SH-SY5Y (cell line): Measurements from ENCODE around the gene FMN2.

Experiments used
- GATA2 ChIP-seq: IDR thresholded peaks from 2 replicates; pipeline ENCODE4 v1.6.1; 2011; ENCODE audit warnings: mild to moderate bottlenecking, low read depth, low read length
- GATA3 ChIP-seq: IDR thresholded peaks from 2 replicates; pipeline ENCODE4 v1.6.1; 2011; ENCODE audit warnings: low read depth, mild to moderate bottlenecking, low read length, moderate library complexity

DNA sequence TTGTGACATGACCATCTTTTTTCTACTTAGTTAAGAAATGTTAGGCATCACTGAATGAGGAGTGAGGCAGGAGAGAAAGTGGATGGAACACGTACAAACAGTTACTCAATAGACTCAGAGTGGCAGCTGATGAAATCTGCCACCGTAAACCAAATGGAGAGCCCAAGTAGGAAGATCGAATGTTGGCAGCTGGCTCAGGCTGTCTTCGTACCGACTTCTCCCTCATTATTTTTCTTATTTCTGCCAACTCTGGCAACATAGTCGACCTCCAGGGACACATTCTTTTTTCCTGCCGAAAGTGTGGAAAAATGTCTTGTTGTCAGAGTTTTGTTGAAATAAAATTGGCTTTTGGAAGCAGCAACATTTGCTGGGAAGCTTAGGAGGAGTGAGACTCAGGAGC, 377.0 kb downstream of the FMN2 start:
- TF ChIP-seq GATA2: no peak
- no peak for TF ChIP-seq GATA3
